Measurements from ENCODE around the gene GABBR2. TPM values are rescaled to one million over a fixed set of nuclear protein-coding genes. Genes with fewer than 3 reads are reported as not detected.

The GABBR2 gene
- total and polyA plus RNA-seq, 2 of the 8 experiments (the other 6 are each of a cell fraction or from before 2014, with no cell fraction given), result 0.50 to 1.2 TPM

DNA sequence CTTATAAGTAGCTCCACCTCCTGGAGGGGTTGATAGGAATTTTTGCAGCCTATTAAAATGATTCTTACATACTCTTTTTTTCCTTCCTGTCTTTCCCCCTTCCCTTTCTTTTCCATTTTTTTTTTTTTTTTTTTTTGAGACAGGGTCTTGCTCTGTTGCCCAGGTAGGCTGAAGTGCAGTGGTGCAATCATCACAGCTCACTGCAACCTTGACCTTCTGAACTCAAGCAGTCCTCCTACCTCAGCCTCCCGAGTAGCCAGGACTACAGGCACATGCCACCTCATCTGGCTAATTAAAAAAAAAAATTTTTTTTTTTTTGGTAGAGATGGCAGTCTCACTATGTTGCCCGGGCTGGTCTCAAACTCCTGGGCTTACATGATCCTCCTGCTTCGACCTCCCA, 448.9 kb downstream of the GABBR2 start (continued):
- TF ChIP-seq MAFK (IDR thresholded peaks at IDR 0.05; ENCODE audit: low read depth, low read length) (no peak), SP1 (IDR thresholded peaks at IDR 0.05; ENCODE audit: low read depth, low read length) (no peak)

Data from H1 (cell line).